Ovary (tissue), 9 donors: ENCODE results near the gene LRP1. TPM values are rescaled to one million over a fixed set of nuclear protein-coding genes. Genes with fewer than 3 reads are reported as not detected.

Experiments used
- DNase-seq, 5 donors: peaks; one replicate each; pipeline ENCODE4 v3.0.0-alpha.2; 2019 to 2020
- H3K27ac ChIP-seq, 2 donors: fragments of 200-600 bp; one replicate each; pipeline versions ENCODE4 v1.5.1 to v1.8.0; 2019 to 2022
- H3K27me3 ChIP-seq: fragments of 200-600 bp; one replicate; pipeline ENCODE4 v1.8.0; 2022
- H3K36me3 ChIP-seq: fragments of 200-600 bp; sonication (generic); one replicate; pipeline ENCODE4 v1.5.1; 2019
- H3K4me1 ChIP-seq: one replicate; pipeline ENCODE4 v1.8.1; 2013; ENCODE audit warnings: mild to moderate bottlenecking, moderate library complexity; ENCODE audit not compliant: insufficient read depth
- H3K4me3 ChIP-seq: fragments of 200-600 bp; sonication (generic); one replicate; pipeline ENCODE4 v1.5.1; 2017
- H3K9me3 ChIP-seq, 2 donors: fragments of 200-600 bp in 1 of 2; sonication (generic) in 1 of 2; one replicate each; pipeline versions ENCODE4 v1.5.1 to v1.8.1; 2013 to 2019; ENCODE audit warnings: mild to moderate bottlenecking in 1 of 2, moderate library complexity in 1 of 2
- CTCF ChIP-seq, 3 donors: fragments of 450-650 bp in 2 of 3; fragments of 200-600 bp in 1 of 3; IDR thresholded peaks; one replicate each; pipeline versions ENCODE4 v1.5.1 to v1.8.0; 2016 to 2022; ENCODE audit warnings: antibody characterized with exemption in 3 of 3, mild to moderate bottlenecking in 1 of 3
- EP300 ChIP-seq: sonication (generic); formaldehyde crosslinking; IDR thresholded peaks from one replicate; pipeline ENCODE4 v1.6.1; 2017; ENCODE audit warnings: antibody characterized with exemption
- POLR2A ChIP-seq: fragments of 450-650 bp; IDR thresholded peaks from one replicate; pipeline ENCODE4 v1.6.1; 2017; ENCODE audit warnings: antibody characterized with exemption, mild to moderate bottlenecking, moderate library complexity
- WGBS, 3 donors: extraction: QIAGEN DNeasy Blood & Tissue Kit in 1 of 3; methylation state at CpG; one replicate each; pipeline versions ENCODE4 v1.1.5 to v1.1.7; 2013 to 2017; 5-methylcytosine and 5-hydroxymethylcytosine counted together
- intact Hi-C, 4 donors: fragments of 100-400 bp; cut with DNase I; formaldehyde crosslinking; loops; one replicate each; pipeline versions ENCODE4 v1.11.0 to v1.15.1; 2022 to 2023
- polyA plus RNA-seq, 2 donors: library from polyadenylated mRNA; stranded (reverse); fragments of 200-250 nt in 1 of 2; fragments of 350-450 nt in 1 of 2; fragmentation: Illumina TruSeq in 1 of 2; extraction: RNeasy Lipid Tissue Mini Kit (QIAGEN cat#74804) in 1 of 2; gene quantifications; one replicate each; pipeline ENCODE4 v1.2.3, GENCODE V29; 2013 to 2014
- total RNA-seq, 7 donors: library from RNA; depleted of rRNA in 2 of 7; stranded (reverse); fragments of >200 nt in 2 of 7; fragmentation: NEBNext Ultra II Directional in 3 of 7; extraction: Animal tissue kit (Norgen Biotek cat#: 25700) in 3 of 7; gene quantifications; one replicate each; pipeline versions ENCODE4 v1.1.0 to v1.2.4, GENCODE V29; 2016 to 2023
- donor health status: DM: no; HTN: no; CAD: no; lungs with moderate emphysema.
- donor health status: DM: no; HTN: no; CAD: no.
- donor health status: Bipolar disorder and iron deficiency.
- donor health status: DM: yes; HTN: yes; CAD: no.
- donor health status: DM: no; HTN: no; CAD: no.
- donor health status: DM: yes; HTN: yes; CAD: no.

LRP1 gene
- total and polyA plus RNA-seq, 9 donors: 76.4 to 640 (median 323) TPM

- H3K9me3 ChIP-seq: no peaks in the 10 kb centered on the region
- 87 to 89% (median 88%) methylated on average over 14 of the region's 14 CpGs for WGBS, 3 donors
- no peak overlapping the region for H3K4me3 ChIP-seq
- no peaks in the 10 kb centered on the region for H3K27me3 ChIP-seq
- intact Hi-C loops: no loop called here
- no peak for TF ChIP-seq POLR2A
- TF ChIP-seq EP300: no peak
- TF ChIP-seq CTCF (IDR thresholded peaks at IDR 0.05): no peak
- H3K4me1 ChIP-seq: no peaks in the 10 kb centered on the region
- no peak for DNase-seq
- no peak overlapping the region for H3K27ac ChIP-seq
- no peaks in the 10 kb centered on the region for H3K36me3 ChIP-seq
Measured at GRCh38 chr12:57160741-57161140, 32.5 kb downstream of the LRP1 start.

GRCh38 chr12:57161491-57161890 is 33.2 kb downstream of the LRP1 start:
- H3K9me3 ChIP-seq: no peaks in the 10 kb centered on the region
- TF ChIP-seq CTCF (IDR thresholded peaks at IDR 0.05): no peak
- no peak for TF ChIP-seq POLR2A
- TF ChIP-seq EP300: no peak
- no peaks in the 10 kb centered on the region for H3K4me1 ChIP-seq
- 75 to 79% (median 77%) methylated on average over 7 of the region's 7 CpGs for WGBS, 3 donors
- H3K36me3 ChIP-seq: no peaks in the 10 kb centered on the region
- intact Hi-C loops: no loop called here
- H3K27me3 ChIP-seq: no peaks in the 10 kb centered on the region
- no peak overlapping the region for H3K27ac ChIP-seq
- no peak overlapping the region for H3K4me3 ChIP-seq
- no peak for DNase-seq

- Histone ChIP-seq H3K27me3 (no peaks in the 10 kb centered on the region), H3K27ac (no peak overlapping the region), H3K9me3 (no peaks in the 10 kb centered on the region), H3K4me1 (no peaks in the 10 kb centered on the region), H3K36me3 (no peaks in the 10 kb centered on the region), H3K4me3 (no peak overlapping the region)
- no peak for DNase-seq
- intact Hi-C loops: no loop called here
- TF ChIP-seq CTCF (IDR thresholded peaks at IDR 0.05): no peak
- TF ChIP-seq EP300: no peak
- TF ChIP-seq POLR2A: no peak
- 88 to 95% (median 90%) methylated on average over 8 of the region's 8 CpGs for WGBS, 3 donors
Measured at GRCh38 chr12:57162553-57163125, 34.4 kb downstream of the LRP1 start.

- WGBS, 3 donors: 79 to 83% (median 81%) methylated on average over 3 of the region's 3 CpGs
- Histone ChIP-seq H3K4me3 (no peak overlapping the region), H3K9me3 (no peaks in the 10 kb centered on the region), H3K27ac (no peak overlapping the region), H3K36me3 (no peaks in the 10 kb centered on the region), H3K4me1 (peaks cover 4% of the 10 kb centered on the region), H3K27me3 (no peaks in the 10 kb centered on the region)
- DNase-seq: no peak
- intact Hi-C loops: no loop called here
- no peak for TF ChIP-seq POLR2A
- no peak for TF ChIP-seq CTCF (IDR thresholded peaks at IDR 0.05)
- no peak for TF ChIP-seq EP300
Measured at GRCh38 chr12:57164454-57164853, 36.2 kb downstream of the LRP1 start.
